K562 (cell line): ENCODE measurements around the gene BRD3OS. TPM values are rescaled to one million over a fixed set of nuclear protein-coding genes. Genes with fewer than 3 reads are reported as not detected.

Experiments
- ATAC-seq: fragments of 200-7000 bp; cut with Tn5 transposase; 3 replicates; pipeline ENCODE4 v1.9.1; 2020; ENCODE audit warnings: moderate library complexity
- BruUV-seq: library from RNA; stranded (reverse); fragments of 400-500 nt; replicated peaks from 2 replicates; lab custom pipeline; 2021; lab: Mats Ljungman, UMichigan
- CTCF ChIA-PET: fragments of 300-600 bp; formaldehyde crosslinking; extraction: SDS; loops from one replicate; lab custom pipeline; 2021; ENCODE audit warnings: low intra/inter-chr PET ratio; lab: Yijun Ruan, JAX
- POLR2A ChIA-PET: fragments of 300-600, 350-650 bp; sonication (Branson Sonifier 250); formaldehyde crosslinking; extraction: SDS; loops from one replicate; lab custom pipeline; 2021; ENCODE audit warnings: antibody characterized with exemption, inconsistent platforms; lab: Yijun Ruan, JAX
- DNase-seq, 4 experiments: peaks; one replicate each; pipeline versions ENCODE4 v3.0.0 to v3.0.0-alpha.2; 2011 to 2018; ENCODE audit warnings: low spot score in 3 of 4, mixed read lengths in 3 of 4; ENCODE audit errors: extremely low read depth in 1 of 4
- FAIRE-seq: peaks from 2 replicates; lab custom pipeline; 2011; peaks lifted over from hg19 to GRCh38; lab: Jason Lieb, UNC
- H2AFZ ChIP-seq: 2 replicates; pipeline ENCODE4 v1.6.0; 2011; ENCODE audit warnings: low read depth, low read length, control low read depth, inconsistent platforms
- H3K27ac ChIP-seq: fragments of 200-600 bp; 3 replicates; pipeline ENCODE4 v1.8.0; 2011; ENCODE audit warnings: low read depth, mild to moderate bottlenecking, control low read depth, inconsistent platforms, low read length, moderate library complexity, mixed read lengths; ENCODE audit errors: extremely low read depth
- H3K27me3 ChIP-seq, 2 experiments: fragments of 300-600 bp in 1 of 2; 2 replicates in 1 of 2; 3 replicates in 1 of 2; pipeline versions ENCODE4 v1.6.0 to v1.8.0; 2011; ENCODE audit warnings: inconsistent platforms in 2 of 2, low read length in 2 of 2, mild to moderate bottlenecking in 1 of 2, mixed read lengths in 1 of 2, moderate library complexity in 1 of 2; ENCODE audit not compliant: control insufficient read depth in 2 of 2, insufficient read depth in 2 of 2
- H3K36me3 ChIP-seq: fragments of 300-600 bp; 3 replicates; pipeline ENCODE4 v1.8.0; 2011; ENCODE audit warnings: mild to moderate bottlenecking, low read length, inconsistent platforms; ENCODE audit not compliant: control insufficient read depth, insufficient read depth
- H3K4me1 ChIP-seq, 2 experiments: fragments of 200-600 bp in 1 of 2; replicated peaks in 1 of 2; 2 replicates in 1 of 2; 3 replicates in 1 of 2; pipeline versions ENCODE4 v1.5.1 to v1.8.0; 2011; ENCODE audit warnings: inconsistent platforms in 2 of 2, low read length in 2 of 2, mild to moderate bottlenecking in 1 of 2, mixed read lengths in 1 of 2, moderate library complexity in 1 of 2; ENCODE audit not compliant: control insufficient read depth in 2 of 2, insufficient read depth in 2 of 2
- H3K4me2 ChIP-seq: 2 replicates; pipeline ENCODE4 v1.6.1; 2011; ENCODE audit warnings: low read length, control low read depth, inconsistent platforms, mixed read lengths; ENCODE audit not compliant: insufficient read depth
- H3K4me3 ChIP-seq: fragments of 200-600 bp; sonication (generic), shearing (Covaris generic); 2 replicates; pipeline ENCODE4 v1.5.1; 2016; ENCODE audit warnings: control low read depth, inconsistent platforms
- H3K79me2 ChIP-seq: fragments of 200-600 bp; 3 replicates; pipeline ENCODE4 v1.8.0; 2011; ENCODE audit warnings: low read length, inconsistent platforms; ENCODE audit not compliant: control insufficient read depth, insufficient read depth
- H3K9ac ChIP-seq, 2 experiments: 2 replicates each; pipeline versions ENCODE4 v1.6.0 to v1.6.1; 2011; ENCODE audit warnings: low read depth in 2 of 2, low read length in 2 of 2, control low read depth in 1 of 2, inconsistent platforms in 1 of 2, mild to moderate bottlenecking in 1 of 2, mixed read lengths in 1 of 2; ENCODE audit not compliant: insufficient read depth in 1 of 2
- H3K9me1 ChIP-seq: one replicate; pipeline ENCODE4 v1.6.0; 2011; ENCODE audit warnings: inconsistent platforms, mild to moderate bottlenecking, low read length, moderate library complexity; ENCODE audit not compliant: control insufficient read depth, insufficient read depth
- H3K9me3 ChIP-seq: replicated peaks from 2 replicates; pipeline ENCODE4 v1.5.1; 2011; ENCODE audit warnings: low read depth, low read length, inconsistent platforms; ENCODE audit not compliant: control insufficient read depth, insufficient read depth
- H4K20me1 ChIP-seq: replicated peaks from 2 replicates; pipeline ENCODE4 v1.6.1; 2011; ENCODE audit warnings: low read length, inconsistent platforms, mixed read lengths; ENCODE audit not compliant: control insufficient read depth, insufficient read depth
- GATAD2B ChIP-seq: fragments of 450-650 bp; IDR thresholded peaks from 2 replicates; pipeline ENCODE4 v1.6.1; 2017; ENCODE audit warnings: mild to moderate bottlenecking, borderline replicate concordance
- KLF16 ChIP-seq: IDR thresholded peaks from 2 replicates; pipeline ENCODE4 v1.6.1; 2016; ENCODE audit warnings: antibody characterized with exemption
- NCOA6 ChIP-seq: fragments of 450-650 bp; IDR thresholded peaks from 2 replicates; pipeline ENCODE4 v1.6.1; 2017; ENCODE audit warnings: mild to moderate bottlenecking
- RB1 ChIP-seq: fragments of 450-650 bp; IDR thresholded peaks from 2 replicates; pipeline ENCODE4 v1.6.1; 2017; ENCODE audit warnings: low read depth, mild to moderate bottlenecking
- SMARCB1 ChIP-seq: IDR thresholded peaks from 2 replicates; pipeline ENCODE4 v1.6.1; 2011; ENCODE audit warnings: improper control_type of control experiment, low read depth; ENCODE audit not compliant: insufficient read length
- SNAPC5 ChIP-seq: fragments of 250-450 bp; sonication (Bioruptor Pico); IDR thresholded peaks from 2 replicates; pipeline ENCODE4 v1.8.0; 2021; ENCODE audit warnings: moderate library complexity, mild to moderate bottlenecking, inconsistent platforms
- TCF3 ChIP-seq: sonication (generic); formaldehyde crosslinking; IDR thresholded peaks from 2 replicates; pipeline ENCODE4 v1.4.0; 2020; ENCODE audit warnings: mild to moderate bottlenecking, missing genetic modification reagents
- THAP7 ChIP-seq: fragments of 250-450 bp; sonication (Bioruptor Pico); IDR thresholded peaks from 2 replicates; pipeline ENCODE4 v1.5.0; 2021
- TRIM28 ChIP-seq: fragments of 450-650 bp; IDR thresholded peaks from 2 replicates; pipeline ENCODE4 v1.6.1; 2017
- ZBTB8A ChIP-seq: fragments of 450-650 bp; IDR thresholded peaks from 2 replicates; pipeline ENCODE4 v1.6.1; 2018; ENCODE audit warnings: mild to moderate bottlenecking, moderate library complexity; ENCODE audit not compliant: partially characterized antibody
- ZNF134 ChIP-seq: fragments of 250-450 bp; sonication (Bioruptor Pico); conservative IDR thresholded peaks from 2 replicates; pipeline ENCODE4 v1.4.0; 2020
- ZNF239 ChIP-seq: fragments of 250-450 bp; sonication (Bioruptor Pico); IDR thresholded peaks from 2 replicates; pipeline ENCODE4 v1.4.0; 2020; ENCODE audit warnings: mild to moderate bottlenecking
- ZNF263 ChIP-seq: sonication (generic); formaldehyde crosslinking; IDR thresholded peaks from 2 replicates; pipeline ENCODE4 v1.8.0; 2022; ENCODE audit warnings: mild to moderate bottlenecking, missing genetic modification reagents, borderline replicate concordance
- ZNF3 ChIP-seq: fragments of 250-450 bp; sonication (Bioruptor Pico); IDR thresholded peaks from 2 replicates; pipeline ENCODE4 v1.5.0; 2021; ENCODE audit warnings: mild to moderate bottlenecking, moderate library complexity
- WGBS: fragments of 100-300 bp; shearing (Covaris generic); methylation state at CpG from one replicate; pipeline ENCODE4 v1.1.6; 2016; ENCODE audit warnings: low coverage, mixed read lengths; ENCODE audit not compliant: insufficient coverage; ENCODE audit errors: missing lambda C conversion rate; 5-methylcytosine and 5-hydroxymethylcytosine counted together
- in situ Hi-C: fragments of 300-500 bp; cut with MboI; formaldehyde crosslinking; loops from 4 replicates; pipeline ENCODE4 v1.15.0; 2018; ENCODE audit warnings: inconsistent platforms, mixed read lengths
- intact Hi-C: fragments of 100-400 bp; cut with micrococcal nuclease; formaldehyde crosslinking; loops from 2 replicates; pipeline ENCODE4 v1.14.2; 2022
- polyA plus RNA-seq, 8 experiments: library from polyadenylated mRNA; depleted of rRNA in 4 of 8; stranded (reverse) in 5 of 8; unstranded in 3 of 8; fragments of >200 nt; fragmentation: Nextera tagmentation in 2 of 8; fragmentation: Illumina TruSeq in 1 of 8; extraction: Ambion mirVana in 2 of 8; extraction: Trizol in 1 of 8; gene quantifications; 2 replicates each; pipeline versions ENCODE4 v1.2.1 to v1.2.3, GENCODE V29; 2011 to 2014; ENCODE audit warnings: inconsistent platforms in 1 of 8, missing spikeins in 1 of 8
- total RNA-seq, 7 experiments: library from RNA; depleted of rRNA in 6 of 7; stranded (reverse); fragments of >200 nt in 6 of 7; fragmentation: Illumina TruSeq in 2 of 7; extraction: Trizol in 2 of 7; gene quantifications; 2 replicates each; pipeline versions ENCODE4 v1.2.1 to v1.2.3, GENCODE V29; 2011 to 2021; ENCODE audit warnings: low replicate concordance in 1 of 7
- TF ChIP-seq, protein P1 (sequence below): fragments of 250-450 bp; sonication (Bioruptor Pico); IDR thresholded peaks from 2 replicates; pipeline ENCODE4 v1.4.0; 2020; ENCODE audit warnings: mild to moderate bottlenecking

Gene BRD3OS
- total and polyA plus RNA-seq, 9 of the 15 experiments (the other 6 are each of a cell fraction or from before 2014, with no cell fraction given): 1.1 to 8.7 (median 5.9) TPM

GRCh38 chr9:133993635-133994253 lies 31.5 kb upstream of the BRD3OS start:
- peak overlapping the region in 1 of 2 experiments; percentile 48; a peak in 1 of 4 replicates for H3K9ac ChIP-seq
- no peaks in the 10 kb centered on the region for H3K9me1 ChIP-seq
- H3K36me3 ChIP-seq: no peaks in the 10 kb centered on the region
- peaks cover 0 to 41% of the 10 kb centered on the region in 2 experiments; a peak in 3 of 5 replicates for H3K4me1 ChIP-seq
- intact Hi-C loops (loop anchor here (1.0 kb wide), 2 partner anchors 106 to 200 kb away; no protein-coding TSS in a partner anchor), in situ Hi-C loops (no loop called here)
- no peak overlapping the region for H2AFZ ChIP-seq
- peak overlapping the region; percentile 68; the same call in 1 of the 2 replicates for H3K4me3 ChIP-seq
- ChIA-PET CTCF (interaction anchor here (0.6 to 3.7 kb wide), 3 partner anchors 198 to 827 kb away, joined by 3 to 44 read pairs (median 3); no protein-coding TSS in a partner anchor), POLR2A (interaction anchor here (0.6 to 1.4 kb wide), 6 partner anchors 14 to 537 kb away, joined by 3 to 4 read pairs (median 3); no protein-coding TSS in a partner anchor)
- FAIRE-seq (no peak), DNase-seq (no peak), ATAC-seq (no peak)
- no peaks in the 10 kb centered on the region for H3K79me2 ChIP-seq
- WGBS: 54% methylated on average over 16 of the region's 16 CpGs
- no peak overlapping the region for H3K27ac ChIP-seq
- no peaks in the 10 kb centered on the region for H3K9me3 ChIP-seq
- TF ChIP-seq ZNF263 (CRISPR knock-in tag) (no peak), NCOA6 (no peak), THAP7 (no peak), TRIM28 (no peak), TCF3 (no peak), ZNF239 (CRISPR knock-in tag) (no peak), ZNF3 (CRISPR knock-in tag) (no peak), KLF16 (no peak), RB1 (no peak), GATAD2B (no peak), SMARCB1 (no peak), ZNF134 (CRISPR knock-in tag) (no peak), ZBTB8A (no peak), SNAPC5 (CRISPR knock-in tag) (no peak)
- TF ChIP-seq, protein P1, sequence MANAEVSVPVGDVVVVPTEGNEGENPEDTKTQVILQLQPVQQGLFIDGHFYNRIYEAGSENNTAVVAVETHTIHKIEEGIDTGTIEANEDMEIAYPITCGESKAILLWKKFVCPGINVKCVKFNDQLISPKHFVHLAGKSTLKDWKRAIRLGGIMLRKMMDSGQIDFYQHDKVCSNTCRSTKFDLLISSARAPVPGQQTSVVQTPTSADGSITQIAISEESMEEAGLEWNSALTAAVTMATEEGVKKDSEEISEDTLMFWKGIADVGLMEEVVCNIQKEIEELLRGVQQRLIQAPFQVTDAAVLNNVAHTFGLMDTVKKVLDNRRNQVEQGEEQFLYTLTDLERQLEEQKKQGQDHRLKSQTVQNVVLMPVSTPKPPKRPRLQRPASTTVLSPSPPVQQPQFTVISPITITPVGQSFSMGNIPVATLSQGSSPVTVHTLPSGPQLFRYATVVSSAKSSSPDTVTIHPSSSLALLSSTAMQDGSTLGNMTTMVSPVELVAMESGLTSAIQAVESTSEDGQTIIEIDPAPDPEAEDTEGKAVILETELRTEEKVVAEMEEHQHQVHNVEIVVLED (CRISPR knock-in tag): no peak
- peaks cover 17% of the 10 kb centered on the region for H4K20me1 ChIP-seq
- BruUV-seq: no TSS peak
- H3K4me2 ChIP-seq: peak overlapping the region; percentile 82
- peaks cover 0 to 24% of the 10 kb centered on the region in 2 experiments; a peak in 2 of 5 replicates for H3K27me3 ChIP-seq
